Activated naive CD4-positive, alpha-beta T cell treated with anti-CD3 and anti-CD28 coated beads, Interleukin-2, amount 10 ng/mL, durations not matched to agents 7 days and 5 days (primary cell): ENCODE measurements around the gene PLCH2.
A peak's percentile ranks its signal among the peaks of the same experiment; 100 is the strongest.

Experiments
- CTCF ChIA-PET: fragments of 350-600 bp; sonication (Branson Sonifier 250); formaldehyde crosslinking; loops from one replicate; lab custom pipeline; 2021; ENCODE audit warnings: antibody characterized with exemption; lab: Charles Lee
- DNase-seq: peaks from one replicate; pipeline ENCODE4 v3.0.0-alpha.2; 2020
- H3K27ac Mint-ChIP-seq: one replicate; pipeline ENCODE4 v1.8.0; 2021; ENCODE audit warnings: mild to moderate bottlenecking, moderate library complexity, mixed read lengths
- H3K27me3 Mint-ChIP-seq: one replicate; pipeline ENCODE4 v1.8.0; 2021; ENCODE audit warnings: mild to moderate bottlenecking, mixed read lengths
- H3K36me3 Mint-ChIP-seq: one replicate; pipeline ENCODE4 v1.8.0; 2021; ENCODE audit warnings: mixed read lengths
- H3K4me1 Mint-ChIP-seq: one replicate; pipeline ENCODE4 v1.8.0; 2021; ENCODE audit warnings: mixed read lengths
- H3K4me3 Mint-ChIP-seq: one replicate; pipeline ENCODE4 v1.8.0; 2021; ENCODE audit warnings: mild to moderate bottlenecking, moderate library complexity, mixed read lengths
- H3K9me3 Mint-ChIP-seq: one replicate; pipeline ENCODE4 v1.8.0; 2021; ENCODE audit warnings: mixed read lengths

Gene PLCH2

DNA sequence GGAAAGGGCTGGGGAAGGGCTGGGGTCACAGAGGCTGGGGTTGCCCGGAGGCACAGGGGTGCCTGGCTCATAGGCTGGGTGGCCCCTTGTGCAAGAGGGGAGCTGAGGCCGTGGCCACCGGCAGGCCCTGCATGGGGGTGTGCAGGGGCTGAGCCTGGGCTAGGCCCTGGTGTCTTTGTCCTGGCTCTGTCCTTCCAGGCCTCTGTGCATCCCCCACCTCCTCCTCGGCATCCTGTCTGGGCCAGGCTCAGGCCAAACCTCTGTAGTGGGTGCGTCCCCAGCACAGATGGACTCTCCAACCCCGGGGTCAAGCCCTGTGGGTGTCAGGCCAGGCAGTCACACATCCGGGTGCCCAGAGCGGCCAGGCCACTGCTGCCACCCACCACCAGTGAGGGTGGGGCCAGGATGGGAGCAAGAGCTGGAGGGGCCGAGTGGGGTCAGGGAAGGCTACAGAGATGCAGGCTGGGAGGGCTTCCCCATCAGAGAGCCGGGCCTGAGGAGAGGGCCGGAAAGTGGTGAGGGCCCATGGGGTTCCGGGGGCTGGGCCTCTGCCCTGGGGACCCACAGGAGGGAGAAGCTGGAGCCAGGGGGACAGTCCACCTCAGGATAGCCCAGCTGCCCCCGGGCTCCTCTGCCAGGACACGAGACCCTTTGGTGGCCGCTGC lies 30.9 kb downstream of the PLCH2 start:
- Mint-ChIP-seq H3K4me1 (no peaks in the 10 kb centered on the region), H3K9me3 (no peaks in the 10 kb centered on the region), H3K27me3 (no peaks in the 10 kb centered on the region), H3K27ac (no peak overlapping the region), H3K36me3 (peaks cover 22% of the 10 kb centered on the region), H3K4me3 (no peak overlapping the region)
- CTCF ChIA-PET, result no interaction called here
- DNase-seq, result no peak

GRCh38 chr1:2507744-2508155 lies 31.7 kb downstream of the PLCH2 start:
- no peak overlapping the region for H3K27ac Mint-ChIP-seq
- DNase-seq, result no peak
- H3K27me3 Mint-ChIP-seq, result no peaks in the 10 kb centered on the region
- peaks cover 24% of the 10 kb centered on the region for H3K36me3 Mint-ChIP-seq
- H3K9me3 Mint-ChIP-seq, result no peaks in the 10 kb centered on the region
- CTCF ChIA-PET, result no interaction called here
- no peaks in the 10 kb centered on the region for H3K4me1 Mint-ChIP-seq
- no peak overlapping the region for H3K4me3 Mint-ChIP-seq

DNA sequence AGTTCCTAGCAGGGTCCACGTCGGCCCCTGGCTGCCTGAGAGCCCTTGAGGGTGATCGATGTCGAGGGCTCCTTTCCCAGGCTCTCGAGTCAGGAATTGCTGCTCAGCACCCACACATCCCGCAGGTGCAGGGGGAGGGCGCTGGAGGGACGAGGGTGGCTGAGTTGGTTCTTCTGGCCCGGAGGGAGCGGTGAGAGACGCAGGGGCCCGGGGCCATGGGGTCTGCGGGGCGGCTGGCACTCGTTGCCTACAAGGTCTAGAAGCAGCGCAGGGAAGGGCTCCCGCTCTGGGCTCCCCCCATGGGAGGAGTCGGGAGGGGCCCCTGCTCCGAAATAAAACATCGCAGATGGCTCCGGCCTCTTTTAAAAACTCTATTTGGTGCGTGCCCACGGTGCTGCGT lies 32.1 kb downstream of the PLCH2 start:
- CTCF ChIA-PET, result no interaction called here
- H3K4me3 Mint-ChIP-seq, result no peak overlapping the region
- no peak for DNase-seq
- no peaks in the 10 kb centered on the region for H3K4me1 Mint-ChIP-seq
- H3K27ac Mint-ChIP-seq, result no peak overlapping the region
- H3K9me3 Mint-ChIP-seq, result no peaks in the 10 kb centered on the region
- H3K27me3 Mint-ChIP-seq, result no peaks in the 10 kb centered on the region
- peaks cover 27% of the 10 kb centered on the region for H3K36me3 Mint-ChIP-seq

GRCh38 chr1:2508751-2509150 lies 32.7 kb downstream of the PLCH2 start:
- Mint-ChIP-seq H3K4me3 (no peak overlapping the region), H3K27ac (no peak overlapping the region), H3K36me3 (peaks cover 29% of the 10 kb centered on the region), H3K27me3 (no peaks in the 10 kb centered on the region), H3K4me1 (no peaks in the 10 kb centered on the region), H3K9me3 (no peaks in the 10 kb centered on the region)
- CTCF ChIA-PET, result no interaction called here
- no peak for DNase-seq

GRCh38 chr1:2509589-2509988 lies 33.5 kb downstream of the PLCH2 start:
- Mint-ChIP-seq H3K4me3 (no peak overlapping the region), H3K36me3 (peaks cover 31% of the 10 kb centered on the region), H3K27ac (no peak overlapping the region), H3K9me3 (no peaks in the 10 kb centered on the region), H3K4me1 (no peaks in the 10 kb centered on the region), H3K27me3 (no peaks in the 10 kb centered on the region)
- no peak for DNase-seq
- CTCF ChIA-PET, result no interaction called here

GRCh38 chr1:2510366-2511155 lies 34.5 kb downstream of the PLCH2 start:
- no peaks in the 10 kb centered on the region for H3K9me3 Mint-ChIP-seq
- H3K4me3 Mint-ChIP-seq, result no peak overlapping the region
- CTCF ChIA-PET, result no interaction called here
- no peaks in the 10 kb centered on the region for H3K27me3 Mint-ChIP-seq
- H3K4me1 Mint-ChIP-seq, result no peaks in the 10 kb centered on the region
- H3K27ac Mint-ChIP-seq, result no peak overlapping the region
- no peak for DNase-seq
- peaks cover 34% of the 10 kb centered on the region for H3K36me3 Mint-ChIP-seq

- Mint-ChIP-seq H3K9me3 (no peaks in the 10 kb centered on the region), H3K36me3 (peaks cover 43% of the 10 kb centered on the region), H3K27ac (no peak overlapping the region), H3K27me3 (no peaks in the 10 kb centered on the region), H3K4me1 (no peaks in the 10 kb centered on the region), H3K4me3 (no peak overlapping the region)
- DNase-seq, result no peak
- CTCF ChIA-PET, result no interaction called here
These were observed 36.9 kb downstream of the PLCH2 start for GRCh38 chr1:2512862-2513421.

- Mint-ChIP-seq H3K27ac (peak overlapping the region; percentile 71), H3K27me3 (no peaks in the 10 kb centered on the region), H3K4me3 (no peak overlapping the region), H3K9me3 (no peaks in the 10 kb centered on the region), H3K4me1 (no peaks in the 10 kb centered on the region), H3K36me3 (peaks cover 40% of the 10 kb centered on the region)
- DNase-seq, result no peak
- CTCF ChIA-PET, result no interaction called here
These were observed 38.0 kb downstream of the PLCH2 start for GRCh38 chr1:2513939-2514652.

DNA sequence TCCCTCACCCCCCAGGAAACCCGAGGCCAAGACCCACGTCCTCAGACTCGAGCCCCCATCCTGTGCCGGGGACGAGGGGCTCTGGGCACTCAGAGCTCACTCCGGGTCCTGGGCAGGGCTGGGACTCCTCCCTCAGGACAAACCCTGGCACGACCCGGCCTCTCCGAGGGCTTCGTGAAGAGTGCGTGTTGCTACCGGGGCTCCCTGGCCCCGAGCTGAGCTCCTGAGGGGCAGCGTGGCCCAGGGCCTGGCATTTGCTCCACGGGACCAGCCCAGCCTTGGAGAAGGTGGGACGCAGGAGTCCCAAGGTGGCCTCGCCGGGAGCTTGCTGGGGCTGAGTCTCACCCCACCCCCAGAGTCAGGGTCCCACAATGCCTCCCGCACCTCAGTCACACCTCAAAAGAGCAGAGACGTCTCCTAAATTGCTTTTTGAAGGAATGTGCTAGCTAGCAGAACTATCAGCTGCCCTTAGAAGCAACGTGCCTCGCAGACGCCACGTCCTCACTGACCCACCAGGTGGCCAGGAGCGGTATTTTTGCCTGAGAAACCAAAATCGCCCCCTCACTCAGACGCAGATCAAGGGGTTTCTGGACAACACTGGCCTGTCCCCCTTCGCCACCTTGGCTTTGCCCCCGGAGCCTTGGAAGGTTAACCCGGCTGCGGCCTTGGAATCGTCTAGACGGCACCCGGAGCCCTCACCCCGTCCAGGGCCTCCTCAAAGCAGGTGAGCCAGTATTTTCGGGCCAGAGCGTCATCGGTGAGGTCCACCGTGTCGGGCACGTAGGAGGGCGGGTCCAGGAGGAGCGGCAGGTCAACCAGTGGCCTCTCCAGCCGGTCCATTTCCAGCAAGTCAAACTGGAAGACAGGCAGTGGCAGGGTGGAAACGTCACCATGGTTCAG lies 39.0 kb downstream of the PLCH2 start:
- no peaks in the 10 kb centered on the region for H3K4me1 Mint-ChIP-seq
- no peak overlapping the region for H3K27ac Mint-ChIP-seq
- CTCF ChIA-PET, result no interaction called here
- no peaks in the 10 kb centered on the region for H3K9me3 Mint-ChIP-seq
- peaks cover 37% of the 10 kb centered on the region for H3K36me3 Mint-ChIP-seq
- H3K4me3 Mint-ChIP-seq, result no peak overlapping the region
- no peak for DNase-seq
- H3K27me3 Mint-ChIP-seq, result no peaks in the 10 kb centered on the region

DNA sequence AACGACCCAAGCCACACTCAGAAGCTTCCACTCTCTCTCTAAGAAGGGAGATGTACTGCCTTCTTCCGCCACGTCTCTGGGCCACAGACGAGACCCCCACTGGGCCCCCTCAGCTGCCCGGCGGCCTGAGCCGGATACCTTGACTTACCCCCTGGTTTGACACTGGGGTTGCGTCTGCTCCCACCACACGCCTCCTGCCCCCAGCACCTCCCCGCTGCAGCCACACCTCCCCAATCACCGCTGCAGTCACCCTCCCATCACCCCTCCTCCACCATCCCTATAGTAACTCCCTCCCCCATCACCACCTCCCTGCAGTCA lies 39.6 kb downstream of the PLCH2 start:
- Mint-ChIP-seq H3K9me3 (no peaks in the 10 kb centered on the region), H3K27ac (no peak overlapping the region), H3K27me3 (no peaks in the 10 kb centered on the region), H3K4me3 (no peak overlapping the region), H3K36me3 (peaks cover 35% of the 10 kb centered on the region), H3K4me1 (no peaks in the 10 kb centered on the region)
- DNase-seq, result no peak
- CTCF ChIA-PET, result no interaction called here

GRCh38 chr1:2516124-2516523 lies 40.0 kb downstream of the PLCH2 start:
- no peak for DNase-seq
- no peaks in the 10 kb centered on the region for H3K27me3 Mint-ChIP-seq
- H3K36me3 Mint-ChIP-seq, result peaks cover 39% of the 10 kb centered on the region
- no peaks in the 10 kb centered on the region for H3K9me3 Mint-ChIP-seq
- H3K4me1 Mint-ChIP-seq, result no peaks in the 10 kb centered on the region
- CTCF ChIA-PET, result no interaction called here
- H3K4me3 Mint-ChIP-seq, result no peak overlapping the region
- no peak overlapping the region for H3K27ac Mint-ChIP-seq

- CTCF ChIA-PET, result no interaction called here
- peaks cover 2% of the 10 kb centered on the region for H3K4me1 Mint-ChIP-seq
These were observed 40.9 kb downstream of the PLCH2 start for GRCh38 chr1:2516946-2517345.

GRCh38 chr1:2517966-2518365 lies 41.9 kb downstream of the PLCH2 start:
- peaks cover 44% of the 10 kb centered on the region for H3K36me3 Mint-ChIP-seq
- H3K4me1 Mint-ChIP-seq, result peaks cover 12% of the 10 kb centered on the region
- CTCF ChIA-PET, result no interaction called here
- no peak for DNase-seq
- H3K4me3 Mint-ChIP-seq, result no peak overlapping the region
- no peak overlapping the region for H3K27ac Mint-ChIP-seq
- H3K27me3 Mint-ChIP-seq, result no peaks in the 10 kb centered on the region
- H3K9me3 Mint-ChIP-seq, result no peaks in the 10 kb centered on the region

More at GRCh38 chr1:2516946-2517345, 40.9 kb downstream of the PLCH2 start:
- Mint-ChIP-seq H3K4me3 (no peak overlapping the region), H3K27me3 (no peaks in the 10 kb centered on the region), H3K27ac (no peak overlapping the region), H3K36me3 (peaks cover 39% of the 10 kb centered on the region), H3K9me3 (no peaks in the 10 kb centered on the region)
- DNase-seq, result no peak

- Mint-ChIP-seq H3K27ac (no peak overlapping the region), H3K27me3 (no peaks in the 10 kb centered on the region), H3K36me3 (peaks cover 44% of the 10 kb centered on the region), H3K4me3 (no peak overlapping the region), H3K9me3 (no peaks in the 10 kb centered on the region), H3K4me1 (peaks cover 18% of the 10 kb centered on the region)
- CTCF ChIA-PET, result interaction anchor here (0.9 kb wide), 1 partner anchor 29 kb away, joined by 3 read pairs; no protein-coding TSS in a partner anchor
- DNase-seq, result no peak
These were observed 42.4 kb downstream of the PLCH2 start for GRCh38 chr1:2518528-2518927.
